Epidermal melanocyte (primary cell): ENCODE data around the gene TERT.

Source experiments
- DNase-seq: peaks from one replicate; pipeline ENCODE4 v3.0.0; 2011; ENCODE audit warnings: low spot score; ENCODE audit not compliant: insufficient read length

The TERT gene

GRCh38 chr5:1318659-1319251 is 23.9 kb upstream of the TERT start:
- DNase-seq: no peak

- no peak for DNase-seq
These were observed 23.2 kb upstream of the TERT start for GRCh38 chr5:1317921-1318565.

- DNase-seq: no peak
These were observed 21.9 kb upstream of the TERT start for GRCh38 chr5:1316588-1317340.

DNA sequence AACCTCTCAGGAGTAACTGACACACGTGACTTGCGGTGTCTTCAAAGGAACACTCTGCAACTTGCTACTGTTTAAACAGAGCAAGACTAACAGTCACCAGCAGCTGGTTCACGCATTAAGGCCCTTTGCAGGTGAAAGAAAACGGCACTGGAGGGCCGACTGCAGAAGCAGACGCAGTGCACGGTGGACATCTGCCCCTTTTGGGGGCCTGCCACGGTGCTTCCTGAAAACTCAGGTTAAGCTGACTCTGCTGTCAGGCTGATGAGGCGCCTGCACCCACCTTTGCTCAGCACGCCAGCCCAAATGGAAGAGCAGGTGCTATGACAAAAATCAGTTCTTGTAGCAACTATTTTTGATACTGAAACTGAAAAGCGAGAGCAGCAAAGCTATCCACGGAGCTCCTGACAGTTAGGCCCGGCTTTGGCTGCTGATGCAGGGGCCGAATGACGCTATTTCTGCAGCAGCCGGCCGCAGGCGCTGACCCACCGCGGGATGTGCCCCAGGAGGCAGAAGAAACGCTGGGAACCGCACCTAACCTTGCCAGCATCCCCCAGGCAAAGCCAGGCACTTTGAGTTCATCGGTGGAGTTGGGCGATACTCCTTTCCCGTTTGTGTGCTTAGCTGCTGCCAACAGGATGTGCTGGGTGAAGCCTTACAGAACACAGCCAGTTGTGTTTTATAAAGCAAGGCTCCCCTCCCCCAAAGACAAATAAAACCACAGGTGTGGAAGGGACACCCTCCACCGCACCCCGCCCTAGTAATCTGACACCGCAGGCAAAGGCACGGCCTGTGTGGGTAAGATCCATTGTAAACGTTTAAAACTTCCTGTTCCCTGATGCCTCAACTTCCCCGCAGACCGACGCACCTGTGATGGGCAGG is 21.1 kb upstream of the TERT start:
- DNase-seq: no peak

DNA sequence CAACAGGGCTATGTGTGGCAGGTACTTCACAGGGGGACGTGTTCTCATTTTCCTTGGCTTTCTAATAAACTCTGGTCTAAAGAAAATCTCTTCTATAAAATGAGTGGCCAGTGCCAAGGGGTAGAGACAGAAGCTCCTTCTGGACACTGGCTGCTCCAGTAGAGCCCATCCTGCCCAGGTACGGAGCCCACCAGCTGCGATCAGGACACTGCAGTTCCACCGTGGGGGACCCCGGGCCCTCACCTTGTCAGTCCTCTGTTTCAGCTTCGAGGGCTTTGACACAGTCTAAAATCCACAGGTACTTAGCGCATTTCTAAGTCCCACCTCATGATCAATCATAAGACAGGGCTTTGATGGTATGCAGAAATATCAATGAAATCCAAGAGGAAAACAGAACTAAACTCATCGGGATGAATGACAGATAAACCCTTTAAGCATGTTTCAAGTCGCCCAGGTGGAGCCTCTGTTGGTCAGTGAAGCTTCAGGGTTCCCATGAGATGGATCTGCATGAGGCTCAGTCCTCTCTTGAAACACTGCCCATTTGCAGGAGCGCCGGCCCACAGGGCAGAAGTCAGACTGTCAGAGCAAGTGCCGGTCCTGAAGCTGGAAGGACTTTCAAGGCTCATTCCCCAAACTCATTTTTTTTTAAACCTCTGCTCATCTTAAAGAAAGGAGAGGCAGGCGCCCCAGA is 20.3 kb upstream of the TERT start:
- no peak for DNase-seq

DNA sequence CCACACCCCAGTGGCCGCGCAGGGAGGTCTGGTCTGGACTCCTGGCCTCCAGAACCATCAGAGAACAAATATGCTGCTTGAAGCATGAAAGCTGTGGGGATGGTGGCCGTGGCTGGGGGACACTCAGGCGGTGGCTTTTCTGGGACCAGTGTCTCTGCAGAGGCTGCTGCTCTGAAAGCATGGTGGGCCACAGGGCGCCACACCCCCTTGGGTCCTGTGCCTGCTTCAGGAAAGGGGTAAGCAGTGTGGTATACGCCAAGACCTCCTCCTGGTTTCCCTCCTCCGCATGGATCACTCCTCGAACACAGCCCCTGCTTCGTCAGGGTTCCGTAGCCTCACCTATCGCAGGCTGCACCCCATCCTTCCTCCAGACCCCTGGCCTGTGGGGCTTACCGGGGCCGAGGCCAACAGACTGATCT is 19.7 kb upstream of the TERT start:
- no peak for DNase-seq

GRCh38 chr5:1312993-1313833 is 18.3 kb upstream of the TERT start:
- no peak for DNase-seq

DNA sequence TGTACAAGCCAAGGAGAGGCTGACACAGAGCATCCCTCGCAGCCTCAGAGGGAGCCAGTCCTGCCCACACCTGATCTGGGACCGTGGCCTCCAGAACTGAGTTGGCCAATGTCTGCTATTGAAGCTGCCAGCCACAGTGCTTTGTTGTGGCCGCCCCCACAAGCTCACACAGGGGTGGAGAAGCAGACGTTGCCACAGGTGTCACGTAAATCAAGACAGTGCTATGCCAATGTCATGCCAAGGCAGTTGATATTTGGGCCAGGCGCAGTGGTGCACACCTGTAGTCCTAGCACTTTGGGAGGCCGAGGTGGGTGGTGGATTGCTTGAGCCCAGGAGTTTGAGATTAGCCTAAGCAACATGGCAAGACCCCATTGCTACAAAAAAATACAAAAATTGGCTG is 17.3 kb upstream of the TERT start:
- no peak for DNase-seq

DNA sequence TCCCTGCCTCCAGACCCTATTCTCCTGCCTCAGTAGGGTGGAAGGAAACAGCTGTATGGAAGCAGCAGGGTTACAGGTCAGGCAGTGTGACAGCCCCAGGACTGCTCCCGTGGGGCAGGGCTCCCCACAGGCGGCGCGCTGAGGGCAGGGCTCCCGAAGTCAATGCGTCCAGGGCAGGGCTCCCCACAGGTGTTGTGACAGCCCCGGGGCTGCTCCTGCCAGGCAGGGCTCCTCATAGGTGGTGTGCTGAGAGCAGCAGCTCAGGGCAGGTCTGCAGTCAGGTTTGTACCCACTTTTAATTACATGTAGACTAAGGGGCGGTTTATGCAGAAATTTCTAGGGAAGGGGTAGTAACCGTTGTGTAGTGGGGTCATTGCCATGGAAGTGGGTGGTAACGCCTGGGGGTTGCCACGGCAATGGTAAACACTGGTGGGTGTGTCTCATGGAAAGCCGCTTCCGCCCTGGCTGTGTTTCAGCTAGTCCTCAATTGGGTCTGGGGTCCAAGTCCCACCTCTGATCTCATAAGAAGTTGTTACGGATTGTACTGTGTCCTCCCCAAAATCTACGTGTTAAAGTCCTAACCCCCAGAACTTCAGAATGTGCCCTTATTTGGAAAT is 16.7 kb upstream of the TERT start:
- DNase-seq: no peak

DNA sequence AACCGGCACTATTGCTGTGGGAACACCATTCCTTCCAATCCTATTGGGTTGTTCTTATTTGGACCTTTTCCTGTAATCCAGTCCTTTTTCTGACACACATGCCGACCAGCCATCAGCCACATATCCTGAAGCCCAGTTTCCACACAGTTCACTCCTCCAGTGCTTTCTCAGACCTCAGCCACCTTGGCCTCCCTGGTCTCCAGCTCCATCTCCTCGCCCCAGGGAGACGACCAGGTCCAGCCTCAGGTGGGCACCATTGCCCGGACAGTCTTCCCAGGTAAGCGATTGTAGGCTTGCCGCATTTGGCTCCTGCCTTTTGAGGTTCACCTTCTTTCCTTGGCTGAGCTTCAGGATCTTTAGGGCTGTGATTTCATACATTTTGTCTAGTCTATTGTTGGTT is 15.2 kb upstream of the TERT start:
- no peak for DNase-seq

DNA sequence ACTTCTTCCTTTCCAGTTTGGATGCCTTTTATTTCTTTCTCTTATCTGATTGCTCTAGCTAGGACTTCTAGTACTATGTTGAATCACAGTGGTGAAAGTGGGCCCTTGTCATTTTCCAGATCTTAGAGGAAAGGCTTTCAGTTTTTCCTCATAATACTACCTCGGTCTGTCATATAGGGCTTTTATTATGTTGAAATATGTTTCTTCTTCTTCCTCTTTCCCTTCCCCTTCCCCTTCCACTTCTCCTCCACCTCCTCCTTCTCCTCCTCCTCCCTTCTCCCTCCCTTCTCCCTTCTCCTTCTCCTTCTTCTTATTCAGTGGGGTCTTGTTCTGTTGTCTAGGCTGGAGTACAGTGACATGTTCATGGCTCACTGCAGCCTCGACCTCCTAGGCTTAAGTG is 9.2 kb upstream of the TERT start:
- no peak for DNase-seq

DNA sequence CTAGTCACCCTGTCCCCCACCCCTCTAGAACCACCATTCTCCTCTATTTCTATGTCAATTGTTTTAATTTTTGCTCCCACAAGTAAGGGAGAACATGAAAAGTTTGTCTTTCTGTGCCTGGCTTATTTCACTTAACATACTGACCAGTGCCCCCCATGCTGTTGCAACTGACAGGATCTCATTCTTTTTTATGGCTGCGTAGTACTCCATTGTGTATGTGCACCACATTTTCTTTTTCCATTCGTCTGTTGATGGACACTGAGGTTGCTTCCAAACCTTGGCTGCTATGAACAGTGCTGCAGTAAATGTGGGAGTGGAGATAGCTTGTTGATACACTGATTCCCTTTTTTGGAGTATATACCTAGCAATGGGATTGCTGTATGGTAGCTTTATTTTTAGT is 7.4 kb upstream of the TERT start:
- DNase-seq: no peak

GRCh38 chr5:1300581-1301083 is 5.8 kb upstream of the TERT start:
- no peak for DNase-seq

DNA sequence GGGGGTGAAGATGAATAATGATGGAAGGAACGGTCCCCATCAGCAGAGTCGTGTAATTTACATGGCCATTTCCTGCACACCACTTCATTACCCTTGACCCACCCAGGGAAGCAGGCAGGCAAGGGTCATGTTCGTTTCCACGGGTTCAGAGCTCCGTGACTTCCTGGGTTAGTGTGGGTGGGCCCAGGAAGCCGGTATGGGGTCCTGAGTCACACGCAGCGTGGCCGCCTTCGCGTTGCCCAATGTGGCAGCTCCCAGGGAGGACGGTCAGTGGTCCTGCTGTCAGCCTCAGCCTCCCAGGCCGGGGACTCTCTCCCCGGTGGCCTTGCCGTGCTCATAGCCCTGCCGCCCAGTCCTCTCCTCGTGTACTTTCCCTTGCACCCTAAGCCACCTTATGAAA is 5.1 kb upstream of the TERT start:
- no peak for DNase-seq

GRCh38 chr5:1299511-1299850 is 4.6 kb upstream of the TERT start:
- no peak for DNase-seq

DNA sequence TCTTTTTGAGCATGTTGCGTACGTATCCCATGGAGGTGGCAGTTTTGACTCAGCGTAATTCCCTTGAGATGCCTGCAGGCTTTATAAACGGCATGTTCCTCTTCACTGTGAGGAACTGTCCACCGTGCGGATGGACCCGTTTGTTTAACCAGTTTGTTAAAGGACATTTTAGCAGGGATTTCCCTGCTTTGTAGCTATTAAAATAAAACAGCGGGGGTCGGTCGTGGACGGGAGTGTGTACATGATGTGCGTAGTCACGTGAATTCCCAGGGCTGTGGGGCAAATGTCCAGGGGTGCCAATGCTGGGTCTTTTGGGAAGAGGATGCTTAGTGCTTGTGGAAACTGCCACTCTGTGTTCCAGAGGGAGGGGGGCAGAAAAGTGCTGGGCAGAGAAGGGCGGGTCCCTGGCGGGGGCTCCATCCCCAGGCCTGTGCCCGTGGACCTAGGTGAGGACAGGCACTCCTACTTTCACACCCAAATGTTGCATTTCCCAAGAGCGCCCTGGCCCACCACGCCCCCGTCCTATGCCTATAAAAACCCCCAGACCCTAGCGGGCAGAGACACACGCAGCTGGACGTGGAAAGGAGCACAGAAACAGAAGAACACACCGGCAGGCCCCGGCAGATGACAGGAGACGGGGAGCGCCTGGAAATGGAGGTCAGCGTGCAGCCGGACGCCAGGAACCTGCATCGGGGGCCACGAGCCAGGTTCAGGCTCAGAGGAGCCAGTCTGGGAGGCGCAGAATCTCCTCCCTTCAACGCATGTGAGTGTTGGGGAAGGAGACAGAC is 4.0 kb upstream of the TERT start:
- DNase-seq: no peak

GRCh38 chr5:1298067-1298551 is 3.2 kb upstream of the TERT start:
- no peak for DNase-seq

GRCh38 chr5:1297243-1297642 is 2.4 kb upstream of the TERT start:
- DNase-seq: no peak

- no peak for DNase-seq
These were observed 776 bp upstream of the TERT start for GRCh38 chr5:1295650-1296037.
